ENCODE measurements around the gene DUXB. TPM values are rescaled to one million over a fixed set of nuclear protein-coding genes. Genes with fewer than 3 reads are reported as not detected.

Gene DUXB
- total and polyA plus RNA-seq, 2 of the 13 experiments (the other 11 are each of a cell fraction or from before 2014, with no cell fraction given): not detected

GRCh38 chr16:75718452-75718851 lies 17.2 kb upstream of the DUXB start:
- in situ Hi-C loops (cut with HindIII; ENCODE audit: extremely low pct_ligation_motif_present, low pct_unique_long_range_greater_than_20kb) (no loop called here), intact Hi-C loops (cut with micrococcal nuclease; ENCODE audit: unreplicated experiment) (no loop called here)
- ATAC-seq (no peak), FAIRE-seq (no peak), DNase-seq (ENCODE audit: low spot score) (no peak)
- H3K9me3 ChIP-seq (ENCODE audit: low read length): no peaks in the 10 kb centered on the region
- H3K9ac ChIP-seq (ENCODE audit: insufficient read depth, low read depth, low read length): no peak overlapping the region
- H4K20me1 ChIP-seq (ENCODE audit: insufficient read depth, low read length): no peaks in the 10 kb centered on the region
- H3K36me3 ChIP-seq (replicated peaks in 1 of 2; ENCODE audit: control insufficient read depth in 1 of 2, insufficient read depth in 2 of 2, low read length in 2 of 2): no peaks in the 10 kb centered on the region
- no peaks in the 10 kb centered on the region for H3K4me1 ChIP-seq (ENCODE audit: insufficient read depth, low read length)
- H3K4me3 ChIP-seq (replicated peaks in 1 of 3; ENCODE audit: insufficient read depth in 1 of 3, low read depth in 2 of 3, low read length in 3 of 3): no peak overlapping the region
- no peak overlapping the region for H3K4me2 ChIP-seq (ENCODE audit: low read depth, low read length)
- TF ChIP-seq ZNF281 (CRISPR knock-in tag; IDR thresholded peaks at IDR 0.05; ENCODE audit: borderline replicate concordance) (no peak), ZNF781 (CRISPR knock-in tag; IDR thresholded peaks at IDR 0.05; ENCODE audit: borderline replicate concordance, not compliant biosample characterization) (no peak), ZNF225 (CRISPR knock-in tag; IDR thresholded peaks at IDR 0.05) (no peak), ZNF354B (CRISPR knock-in tag; IDR thresholded peaks at IDR 0.05) (no peak), PRPF4 (IDR thresholded peaks at IDR 0.05; ENCODE audit: low read depth, low read length, poor library complexity, severe bottlenecking) (no peak), ADNP (CRISPR knock-in tag; IDR thresholded peaks at IDR 0.05) (no peak)
- no TSS peak for BruUV-seq (replicated peaks)
- CTCF ChIA-PET (ENCODE audit: low intra/inter-chr PET ratio, low total read pairs): no interaction called here
- H3K27me3 ChIP-seq (ENCODE audit: control insufficient read depth in 1 of 2, insufficient read depth in 2 of 2, low read length in 2 of 2): peaks cover 0 to 3% of the 10 kb centered on the region in 2 experiments; a peak in 2 of 5 replicates
- H2AFZ ChIP-seq (ENCODE audit: low read length): no peak overlapping the region
- 5% methylated on average over 4 of the region's 4 CpGs for WGBS (ENCODE audit: low lambda C conversion rate)
- POLR2A ChIA-PET: no interaction called here
- no peaks in the 10 kb centered on the region for H3K79me2 ChIP-seq (ENCODE audit: insufficient read depth, low read length)
- no peak overlapping the region for H3K27ac ChIP-seq (ENCODE audit: extremely low read length, insufficient read depth, low read length)

- in situ Hi-C loops (cut with HindIII; ENCODE audit: extremely low pct_ligation_motif_present, low pct_unique_long_range_greater_than_20kb) (no loop called here), intact Hi-C loops (cut with micrococcal nuclease; ENCODE audit: unreplicated experiment) (no loop called here)
- Histone ChIP-seq H3K4me1 (ENCODE audit: insufficient read depth, low read length) (no peaks in the 10 kb centered on the region), H3K4me3 (replicated peaks in 1 of 3; ENCODE audit: insufficient read depth in 1 of 3, low read depth in 2 of 3, low read length in 3 of 3) (no peak overlapping the region), H4K20me1 (ENCODE audit: insufficient read depth, low read length) (no peaks in the 10 kb centered on the region), H3K9me3 (ENCODE audit: low read length) (peaks cover 12% of the 10 kb centered on the region), H3K4me2 (ENCODE audit: low read depth, low read length) (no peak overlapping the region), H3K79me2 (ENCODE audit: insufficient read depth, low read length) (no peaks in the 10 kb centered on the region), H3K9ac (ENCODE audit: insufficient read depth, low read depth, low read length) (no peak overlapping the region), H3K27ac (ENCODE audit: extremely low read length, insufficient read depth, low read length) (no peak overlapping the region), H3K36me3 (replicated peaks in 1 of 2; ENCODE audit: control insufficient read depth in 1 of 2, insufficient read depth in 2 of 2, low read length in 2 of 2) (no peaks in the 10 kb centered on the region), H2AFZ (ENCODE audit: low read length) (no peak overlapping the region), H3K27me3 (ENCODE audit: control insufficient read depth in 1 of 2, insufficient read depth in 2 of 2, low read length in 2 of 2) (peaks cover 0 to 3% of the 10 kb centered on the region in 2 experiments; a peak in 2 of 5 replicates)
- ATAC-seq (no peak), DNase-seq (ENCODE audit: low spot score) (no peak), FAIRE-seq (no peak)
- no TSS peak for BruUV-seq (replicated peaks)
- ChIA-PET POLR2A (no interaction called here), CTCF (ENCODE audit: low intra/inter-chr PET ratio, low total read pairs) (no interaction called here)
- TF ChIP-seq SP5 (CRISPR knock-in tag; IDR thresholded peaks at IDR 0.05; ENCODE audit: borderline replicate concordance, low read depth) (no peak), ZNF260 (CRISPR knock-in tag; IDR thresholded peaks at IDR 0.05; ENCODE audit: borderline replicate concordance, low read depth) (no peak), RBM22 (optimal IDR thresholded peaks at IDR 0.05; ENCODE audit: low read length) (no peak), HDAC6 (IDR thresholded peaks at IDR 0.05; ENCODE audit: low read depth, low read length) (no peak), ZNF496 (CRISPR knock-in tag; IDR thresholded peaks at IDR 0.05; ENCODE audit: insufficient replicate concordance) (no peak), DMAP1 (CRISPR knock-in tag; IDR thresholded peaks at IDR 0.05) (no peak), ZEB1 (IDR thresholded peaks at IDR 0.05; ENCODE audit: insufficient replicate concordance, low read depth) (no peak), RFX3 (CRISPR knock-in tag; IDR thresholded peaks at IDR 0.05) (no peak), ZNF441 (CRISPR knock-in tag; IDR thresholded peaks at IDR 0.05; ENCODE audit: borderline replicate concordance) (no peak)
- TF ChIP-seq, protein P1, sequence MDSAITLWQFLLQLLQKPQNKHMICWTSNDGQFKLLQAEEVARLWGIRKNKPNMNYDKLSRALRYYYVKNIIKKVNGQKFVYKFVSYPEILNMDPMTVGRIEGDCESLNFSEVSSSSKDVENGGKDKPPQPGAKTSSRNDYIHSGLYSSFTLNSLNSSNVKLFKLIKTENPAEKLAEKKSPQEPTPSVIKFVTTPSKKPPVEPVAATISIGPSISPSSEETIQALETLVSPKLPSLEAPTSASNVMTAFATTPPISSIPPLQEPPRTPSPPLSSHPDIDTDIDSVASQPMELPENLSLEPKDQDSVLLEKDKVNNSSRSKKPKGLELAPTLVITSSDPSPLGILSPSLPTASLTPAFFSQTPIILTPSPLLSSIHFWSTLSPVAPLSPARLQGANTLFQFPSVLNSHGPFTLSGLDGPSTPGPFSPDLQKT (CRISPR knock-in tag; IDR thresholded peaks at IDR 0.05; ENCODE audit: borderline replicate concordance): no peak
These were observed 13.4 kb upstream of the DUXB start for GRCh38 chr16:75714661-75715060.
